ENCODE measurements around the gene KDM6A. TPM values are rescaled to one million over a fixed set of nuclear protein-coding genes. Genes with fewer than 3 reads are reported as not detected.

Gene KDM6A
- total RNA-seq, 1 experiment from 2014 or later: 21.0 TPM

GRCh38 chrX:45026036-45026435, 153.0 kb downstream of the KDM6A start:
- intact Hi-C loops (cut with micrococcal nuclease): no loop called here
- H2AFZ ChIP-seq (ENCODE audit: low read depth, low read length, poor library complexity, severe bottlenecking): no peak overlapping the region
- POLR2A ChIA-PET: no interaction called here
- BruUV-seq (replicated peaks): no TSS peak
- no peak overlapping the region for H3K9ac ChIP-seq (ENCODE audit: low read length)
- H3K27ac ChIP-seq (ENCODE audit: low read depth, low read length): no peak overlapping the region
- no peaks in the 10 kb centered on the region for H3K4me1 ChIP-seq (ENCODE audit: control insufficient read depth in 1 of 2, insufficient read depth in 2 of 2, low read length in 2 of 2)
- no peak overlapping the region for H3K4me2 ChIP-seq (ENCODE audit: low read length)
- H3K79me2 ChIP-seq (ENCODE audit: insufficient read depth, low read length): 0 out of 2 replicates have a peak, but pooled peaks cover 26% of the 10 kb centered on the region
- H3K9me2 ChIP-seq (ENCODE audit: insufficient read depth): no peaks in the 10 kb centered on the region
- no peaks in the 10 kb centered on the region for H3K36me3 ChIP-seq (ENCODE audit: control insufficient read depth in 1 of 2, insufficient read depth in 2 of 2, low read length in 2 of 2)
- RAD21 ChIA-PET (ENCODE audit: low non-redundant PET in 1 of 2, low total read pairs in 2 of 2, uncharacterized antibody in 2 of 2, unreplicated experiment in 2 of 2): no interaction called here
- ATAC-seq: no peak
- H3K9me3 ChIP-seq (ENCODE audit: control insufficient read depth in 1 of 2, insufficient read depth in 1 of 2, low read depth in 1 of 2, low read length in 2 of 2): no peaks in the 10 kb centered on the region
- CTCF ChIA-PET: no interaction called here
- no peaks in the 10 kb centered on the region for H3K27me3 ChIP-seq (ENCODE audit: insufficient read depth, low read length)
- no peak overlapping the region for H3K4me3 ChIP-seq (replicated peaks in 1 of 2; ENCODE audit: low read depth in 1 of 2, low read length in 2 of 2)
- no peak for DNase-seq (ENCODE audit: low read depth, low spot score)
- TF ChIP-seq EZH2phosphoT487 (IDR thresholded peaks at IDR 0.05; ENCODE audit: borderline replicate concordance) (no peak), CTCF (IDR thresholded peaks at IDR 0.05 in 2 of 3, conservative IDR thresholded peaks at IDR 0.05 in 1 of 3; ENCODE audit: borderline replicate concordance in 1 of 3, insufficient read depth in 1 of 3, low read depth in 2 of 3, low read length in 2 of 3) (no peak), ZFX (IDR thresholded peaks at IDR 0.05) (no peak), ELF1 (IDR thresholded peaks at IDR 0.05; ENCODE audit: borderline replicate concordance, low read depth) (no peak), SIN3A (IDR thresholded peaks at IDR 0.05; ENCODE audit: low read depth) (no peak), SP1 (IDR thresholded peaks at IDR 0.05; ENCODE audit: low read depth) (no peak), POLR2AphosphoS5 (IDR thresholded peaks at IDR 0.05; ENCODE audit: low read depth, low read length) (no peak), YY1 (IDR thresholded peaks at IDR 0.05; ENCODE audit: extremely low read depth, insufficient replicate concordance, low read depth, low read length) (no peak), CBX3 (IDR thresholded peaks at IDR 0.05; ENCODE audit: low read depth) (no peak), SRF (IDR thresholded peaks at IDR 0.05; ENCODE audit: low read depth) (no peak), EGR1 (IDR thresholded peaks at IDR 0.05; ENCODE audit: low read depth) (no peak)
- H4K20me1 ChIP-seq (ENCODE audit: insufficient read depth): no peaks in the 10 kb centered on the region

Measured in HCT116 (cell line).